ENCODE measurements around the gene PHIP.

PHIP gene

GRCh38 chr6:78995346-78995745, 82.7 kb downstream of the PHIP start (continued):
- TF ChIP-seq ZNF513 (tag by site-specific recombination; IDR thresholded peaks at IDR 0.05) (no peak), ZNF692 (tag by site-specific recombination; IDR thresholded peaks at IDR 0.05) (no peak)

- ChIA-PET POLR2A (no interaction called here), CTCF (no interaction called here)
- Histone ChIP-seq H3K36me3 (ENCODE audit: control insufficient read depth in 2 of 2, insufficient read depth in 1 of 2, low read length in 2 of 2) (peaks cover 36 to 91% of the 10 kb centered on the region in 2 experiments), H3K27ac (ENCODE audit: extremely low read depth, low read depth, low read length) (no peak overlapping the region), H3K4me3 (ENCODE audit: low read depth, low read length) (no peak overlapping the region), H3K4me1 (ENCODE audit: control insufficient read depth, insufficient read depth, low read length) (no peaks in the 10 kb centered on the region), H3K9me3 (ENCODE audit: control insufficient read depth, insufficient read depth, low read depth, low read length) (no peaks in the 10 kb centered on the region)
- no peak for TF ChIP-seq OVOL3 (tag by site-specific recombination; IDR thresholded peaks at IDR 0.05)
- no peak for TF ChIP-seq ZNF2 (tag by site-specific recombination; IDR thresholded peaks at IDR 0.05)
- TF ChIP-seq ZNF560 (tag by site-specific recombination; IDR thresholded peaks at IDR 0.05; ENCODE audit: borderline replicate concordance), result no peak
- TF ChIP-seq KLF9 (tag by site-specific recombination; IDR thresholded peaks at IDR 0.05; ENCODE audit: low read depth), result no peak
- no peak for TF ChIP-seq ZNF148 (tag by site-specific recombination; IDR thresholded peaks at IDR 0.05; ENCODE audit: borderline replicate concordance)
- TF ChIP-seq ZBTB48 (tag by site-specific recombination; IDR thresholded peaks at IDR 0.05), result no peak
- TF ChIP-seq ZBTB20 (tag by site-specific recombination; IDR thresholded peaks at IDR 0.05), result no peak
- no peak for TF ChIP-seq ZNF202 (tag by site-specific recombination; IDR thresholded peaks at IDR 0.05; ENCODE audit: borderline replicate concordance)
- no peak for TF ChIP-seq ZNF26 (tag by site-specific recombination; IDR thresholded peaks at IDR 0.05)
- TF ChIP-seq ZNF785 (tag by site-specific recombination; IDR thresholded peaks at IDR 0.05), result no peak
- TF ChIP-seq ZNF639 (tag by site-specific recombination; IDR thresholded peaks at IDR 0.05), result no peak
- TF ChIP-seq ZBTB49 (tag by site-specific recombination; IDR thresholded peaks at IDR 0.05; ENCODE audit: low read depth), result no peak
- no peak for TF ChIP-seq ZBTB11 (tag by site-specific recombination; conservative IDR thresholded peaks at IDR 0.05; ENCODE audit: low read depth)
- no peak for TF ChIP-seq ZNF596 (tag by site-specific recombination; IDR thresholded peaks at IDR 0.05)
- TF ChIP-seq ZNF366 (tag by site-specific recombination; conservative IDR thresholded peaks at IDR 0.05), result no peak
- no peak for TF ChIP-seq MYNN (tag by site-specific recombination; IDR thresholded peaks at IDR 0.05; ENCODE audit: borderline replicate concordance)
Observed at GRCh38 chr6:78993955-78994354, 84.1 kb downstream of the PHIP start.

Measured in HEK293 (cell line).